Choroid plexus epithelial cell (primary cell): Measurements from ENCODE around the gene ARHGEF6.

ENCODE experiments used
- DNase-seq: peaks from one replicate; pipeline ENCODE4 v3.0.0-alpha.2; 2010; ENCODE audit warnings: low read depth
- H3K4me3 ChIP-seq: 2 replicates; pipeline ENCODE4 v1.5.1; 2011; ENCODE audit warnings: low read depth, mild to moderate bottlenecking, control low read depth, low read length, moderate library complexity
- TF ChIP-seq, protein P1 (sequence below): conservative IDR thresholded peaks from 2 replicates; pipeline ENCODE4 v1.5.1; 2011; ENCODE audit warnings: low read depth, mild to moderate bottlenecking, control low read depth, inconsistent platforms, low read length, moderate library complexity

Gene ARHGEF6

DNA sequence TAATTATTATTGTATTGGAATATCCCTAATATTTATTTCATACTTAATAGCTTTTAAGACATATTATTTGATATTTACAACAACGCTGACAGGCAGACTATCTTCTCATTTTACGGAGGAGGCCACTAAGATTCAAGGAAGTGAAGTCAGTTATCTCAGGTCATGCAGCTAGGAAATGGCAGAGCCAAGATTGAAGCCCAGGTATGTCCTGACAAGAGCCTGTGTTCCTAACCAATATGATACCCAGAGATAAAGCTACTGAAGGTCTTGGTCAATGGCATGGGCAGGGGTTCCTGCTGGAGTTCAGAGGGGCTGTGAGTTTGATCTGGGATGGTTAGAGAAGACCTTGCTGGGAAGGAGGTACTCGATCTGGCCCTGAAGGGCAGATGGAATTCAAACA, 47.1 kb downstream of the ARHGEF6 start:
- no peak overlapping the region for H3K4me3 ChIP-seq
- TF ChIP-seq, protein P1, sequence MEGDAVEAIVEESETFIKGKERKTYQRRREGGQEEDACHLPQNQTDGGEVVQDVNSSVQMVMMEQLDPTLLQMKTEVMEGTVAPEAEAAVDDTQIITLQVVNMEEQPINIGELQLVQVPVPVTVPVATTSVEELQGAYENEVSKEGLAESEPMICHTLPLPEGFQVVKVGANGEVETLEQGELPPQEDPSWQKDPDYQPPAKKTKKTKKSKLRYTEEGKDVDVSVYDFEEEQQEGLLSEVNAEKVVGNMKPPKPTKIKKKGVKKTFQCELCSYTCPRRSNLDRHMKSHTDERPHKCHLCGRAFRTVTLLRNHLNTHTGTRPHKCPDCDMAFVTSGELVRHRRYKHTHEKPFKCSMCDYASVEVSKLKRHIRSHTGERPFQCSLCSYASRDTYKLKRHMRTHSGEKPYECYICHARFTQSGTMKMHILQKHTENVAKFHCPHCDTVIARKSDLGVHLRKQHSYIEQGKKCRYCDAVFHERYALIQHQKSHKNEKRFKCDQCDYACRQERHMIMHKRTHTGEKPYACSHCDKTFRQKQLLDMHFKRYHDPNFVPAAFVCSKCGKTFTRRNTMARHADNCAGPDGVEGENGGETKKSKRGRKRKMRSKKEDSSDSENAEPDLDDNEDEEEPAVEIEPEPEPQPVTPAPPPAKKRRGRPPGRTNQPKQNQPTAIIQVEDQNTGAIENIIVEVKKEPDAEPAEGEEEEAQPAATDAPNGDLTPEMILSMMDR: no peak
- DNase-seq: no peak

GRCh38 chrX:136731798-136732197, 48.9 kb downstream of the ARHGEF6 start:
- no peak overlapping the region for H3K4me3 ChIP-seq
- DNase-seq: no peak
- TF ChIP-seq, protein P1: no peak

DNA sequence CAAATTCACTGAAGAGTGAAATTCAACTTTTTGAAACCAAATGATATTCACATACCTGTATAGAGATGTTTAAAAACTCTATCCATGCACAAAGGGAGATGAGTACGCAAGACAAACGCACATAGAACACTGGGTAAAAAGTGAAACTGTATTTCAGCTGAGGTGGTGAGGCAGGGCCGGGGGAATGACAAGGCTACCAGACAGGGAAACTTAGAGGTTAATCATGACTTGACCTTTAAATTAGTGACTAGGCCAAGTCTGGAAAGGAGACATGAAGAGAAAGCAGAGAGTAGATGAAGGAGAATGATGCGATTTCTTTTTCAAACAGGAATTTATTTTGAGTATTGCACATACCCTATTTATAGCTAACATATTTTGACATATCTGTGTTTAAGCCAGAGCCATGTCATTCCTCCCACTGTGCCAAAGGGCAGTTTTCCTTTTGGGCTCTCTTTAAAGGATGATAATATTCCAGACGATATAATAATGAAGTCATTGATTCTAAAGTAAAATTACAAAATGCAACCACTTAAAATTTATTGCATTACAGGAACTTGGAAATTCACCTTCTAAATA, 49.4 kb downstream of the ARHGEF6 start:
- no peak overlapping the region for H3K4me3 ChIP-seq
- DNase-seq: no peak
- TF ChIP-seq, protein P1: no peak

DNA sequence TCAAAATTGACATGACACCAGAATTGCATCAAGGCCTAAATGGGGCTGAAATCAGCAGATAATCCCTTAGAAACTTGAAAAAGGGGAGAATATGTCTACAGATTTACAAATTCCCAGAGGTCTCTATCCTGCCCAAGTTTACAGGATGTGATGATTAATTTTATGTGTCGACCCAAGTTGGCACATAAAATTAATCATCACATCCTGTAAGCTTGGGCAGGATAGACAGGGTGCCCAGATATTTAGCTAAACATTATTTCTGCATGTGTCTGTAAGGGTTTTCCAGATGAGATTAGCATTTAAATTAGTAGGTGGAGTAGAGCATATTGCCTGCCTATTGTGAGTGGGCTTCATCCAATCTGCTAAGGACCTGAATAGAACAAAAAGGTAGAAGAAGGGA, 52.3 kb downstream of the ARHGEF6 start:
- TF ChIP-seq, protein P1: no peak

GRCh38 chrX:136725441-136726104, 55.2 kb downstream of the ARHGEF6 start:
- no peak overlapping the region for H3K4me3 ChIP-seq
- DNase-seq: peak; percentile 73
- TF ChIP-seq, protein P1: no peak

More for the DNA sequence above, 52.3 kb downstream of the ARHGEF6 start:
- no peak overlapping the region for H3K4me3 ChIP-seq
- DNase-seq: no peak

DNA sequence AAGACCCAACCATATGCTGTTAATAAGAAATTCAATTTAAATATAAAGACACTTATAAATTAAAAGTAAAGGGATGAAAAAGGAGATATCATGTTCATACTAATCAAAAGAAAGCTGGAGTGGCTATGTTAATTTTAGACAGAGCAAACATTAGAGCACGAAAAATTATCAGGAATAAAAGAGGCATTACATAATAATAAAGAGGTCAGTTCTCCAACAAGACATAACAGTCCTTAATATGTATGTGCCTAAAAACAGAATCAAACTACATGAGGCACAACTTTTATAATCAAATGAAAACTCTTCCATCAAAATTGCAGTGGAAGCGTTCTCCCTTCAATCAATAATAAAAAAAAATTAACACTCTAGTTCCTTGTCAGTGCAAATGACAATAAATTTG, 62.6 kb downstream of the ARHGEF6 start:
- TF ChIP-seq, protein P1: no peak
- H3K4me3 ChIP-seq: no peak overlapping the region
- no peak for DNase-seq
